PC-3 (cell line): Measurements from ENCODE around the gene LNX2.

Experiments
- CTCF ChIP-seq: fragments of 300-600 bp; sonication (generic); conservative IDR thresholded peaks from 2 replicates; pipeline ENCODE4 v1.5.1; 2017; ENCODE audit warnings: antibody characterized with exemption, low read depth, mild to moderate bottlenecking, low read length
- EZH2 ChIP-seq: fragments of 300-600 bp; sonication (generic); IDR thresholded peaks from one replicate; pipeline ENCODE4 v1.6.1; 2017; ENCODE audit warnings: antibody characterized with exemption, mild to moderate bottlenecking, low read length; ENCODE audit not compliant: unreplicated experiment
- EZH2phosphoT487 ChIP-seq: fragments of 300-600 bp; sonication (generic); IDR thresholded peaks from 2 replicates; pipeline ENCODE4 v1.6.1; 2018; ENCODE audit warnings: mild to moderate bottlenecking, antibody characterized with exemption, low read length, borderline replicate concordance

GRCh38 chr13:27637289-27637626, 16.9 kb upstream of the LNX2 start:
- TF ChIP-seq CTCF, result no peak
- no peak for TF ChIP-seq EZH2phosphoT487
- no peak for TF ChIP-seq EZH2
